Fibroblast of lung (primary cell): ENCODE data around the gene POLA1.

Experiments
- EZH2 ChIP-seq: IDR thresholded peaks from 2 replicates; pipeline ENCODE4 v1.5.1; 2012; ENCODE audit warnings: low read length, control low read depth, mild to moderate bottlenecking; ENCODE audit errors: missing control alignments
- TF ChIP-seq, protein P1 (sequence below), 2 donors: IDR thresholded peaks in 1 of 2; conservative IDR thresholded peaks in 1 of 2; 1 replicate in 1 of 2; 2 replicates in 1 of 2; pipeline ENCODE4 v1.5.1; 2011 to 2012; ENCODE audit warnings: low read length in 2 of 2, control low read depth in 1 of 2, inconsistent platforms in 1 of 2, low read depth in 1 of 2, mild to moderate bottlenecking in 1 of 2

GRCh38 chrX:24790166-24790565 lies 96.4 kb downstream of the POLA1 start:
- TF ChIP-seq, protein P1, sequence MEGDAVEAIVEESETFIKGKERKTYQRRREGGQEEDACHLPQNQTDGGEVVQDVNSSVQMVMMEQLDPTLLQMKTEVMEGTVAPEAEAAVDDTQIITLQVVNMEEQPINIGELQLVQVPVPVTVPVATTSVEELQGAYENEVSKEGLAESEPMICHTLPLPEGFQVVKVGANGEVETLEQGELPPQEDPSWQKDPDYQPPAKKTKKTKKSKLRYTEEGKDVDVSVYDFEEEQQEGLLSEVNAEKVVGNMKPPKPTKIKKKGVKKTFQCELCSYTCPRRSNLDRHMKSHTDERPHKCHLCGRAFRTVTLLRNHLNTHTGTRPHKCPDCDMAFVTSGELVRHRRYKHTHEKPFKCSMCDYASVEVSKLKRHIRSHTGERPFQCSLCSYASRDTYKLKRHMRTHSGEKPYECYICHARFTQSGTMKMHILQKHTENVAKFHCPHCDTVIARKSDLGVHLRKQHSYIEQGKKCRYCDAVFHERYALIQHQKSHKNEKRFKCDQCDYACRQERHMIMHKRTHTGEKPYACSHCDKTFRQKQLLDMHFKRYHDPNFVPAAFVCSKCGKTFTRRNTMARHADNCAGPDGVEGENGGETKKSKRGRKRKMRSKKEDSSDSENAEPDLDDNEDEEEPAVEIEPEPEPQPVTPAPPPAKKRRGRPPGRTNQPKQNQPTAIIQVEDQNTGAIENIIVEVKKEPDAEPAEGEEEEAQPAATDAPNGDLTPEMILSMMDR (conservative IDR thresholded peaks at IDR 0.05 in 1 of 2, IDR thresholded peaks at IDR 0.05 in 1 of 2; ENCODE audit: low read depth in 1 of 2, low read length in 2 of 2), result no peak
- no peak for TF ChIP-seq EZH2
